Kidney (tissue), 14 donors: ENCODE results near the gene PACSIN3. TPM values are rescaled to one million over a fixed set of nuclear protein-coding genes. Genes with fewer than 3 reads are reported as not detected.

Experiments used
- DNase-seq, 5 donors: peaks; one replicate each; pipeline ENCODE4 v3.0.0-alpha.2; 2013 to 2020
- FAIRE-seq: peaks from 2 replicates; lab custom pipeline; 2012; peaks lifted over from hg19 to GRCh38; lab: Jason Lieb, UNC
- H3K27ac ChIP-seq, 2 donors: one replicate each; pipeline ENCODE4 v1.7.0; 2013; ENCODE audit warnings: low read depth in 2 of 2, low read length in 2 of 2, inconsistent platforms in 1 of 2
- H3K27me3 ChIP-seq: one replicate; pipeline ENCODE4 v1.7.1; 2013; ENCODE audit warnings: low read length, inconsistent platforms; ENCODE audit not compliant: control insufficient read depth, insufficient read depth
- H3K36me3 ChIP-seq, 3 donors: one replicate each; pipeline versions ENCODE4 v1.7.0 to v1.7.1; 2013; ENCODE audit warnings: low read length in 3 of 3, control low read depth in 1 of 3, inconsistent platforms in 1 of 3; ENCODE audit not compliant: insufficient read depth in 3 of 3, control insufficient read depth in 2 of 3
- H3K4me1 ChIP-seq, 3 donors: one replicate each; pipeline versions ENCODE4 v1.7.0 to v1.7.1; 2013; ENCODE audit warnings: low read length in 3 of 3, inconsistent platforms in 1 of 3, low read depth in 1 of 3; ENCODE audit not compliant: control insufficient read depth in 2 of 3, insufficient read depth in 2 of 3
- H3K4me3 ChIP-seq, 3 donors: one replicate each; pipeline versions ENCODE4 v1.7.0 to v1.8.1; 2013; ENCODE audit warnings: low read length in 3 of 3, control low read depth in 1 of 3, inconsistent platforms in 1 of 3
- H3K9ac ChIP-seq, 3 donors: one replicate each; pipeline versions ENCODE4 v1.7.0 to v1.7.1; 2013; ENCODE audit warnings: low read length in 3 of 3, control low read depth in 1 of 3, inconsistent platforms in 1 of 3
- H3K9me3 ChIP-seq, 3 donors: one replicate each; pipeline versions ENCODE4 v1.7.0 to v1.7.1; 2013; ENCODE audit warnings: low read length in 3 of 3, control low read depth in 1 of 3, inconsistent platforms in 1 of 3; ENCODE audit not compliant: control insufficient read depth in 2 of 3, insufficient read depth in 1 of 3
- intact Hi-C: fragments of 100-400 bp; cut with DNase I; formaldehyde crosslinking; loops from one replicate; pipeline ENCODE4 v1.11.1; 2022
- polyA plus RNA-seq: library from polyadenylated mRNA; stranded (reverse); fragments of 350-450 nt; fragmentation: Illumina TruSeq; extraction: RNeasy Lipid Tissue Mini Kit (QIAGEN cat#74804); gene quantifications from one replicate; pipeline ENCODE4 v1.2.3, GENCODE V29; 2014; ENCODE audit warnings: low read depth, low replicate concordance; ENCODE audit not compliant: insufficient read depth
- total RNA-seq: library from RNA; stranded (reverse); fragmentation: NEBNext Ultra II Directional; extraction: Animal tissue kit (Norgen Biotek cat#: 25700); gene quantifications from one replicate; pipeline ENCODE4 v1.2.1, GENCODE V29; 2021
- TF ChIP-seq, protein P1 (sequence below): IDR thresholded peaks from 3 replicates; pipeline ENCODE4 v1.5.1; 2012; ENCODE audit warnings: mild to moderate bottlenecking, moderate library complexity, borderline replicate concordance; ENCODE audit not compliant: insufficient read depth; ENCODE audit errors: extremely low read depth
- donor health status: control.
- donor health status: control.
- donor health status: control.
- donor health status: control.
- donor health status: control.
- donor health status: DM: yes; HTN: yes; CAD: no.
- donor health status: Normal renal cell carcinoma (clear cell type).

PACSIN3 gene
- total and polyA plus RNA-seq, 2 donors from 2014 or later, result 15.1 to 28.5 TPM

DNA sequence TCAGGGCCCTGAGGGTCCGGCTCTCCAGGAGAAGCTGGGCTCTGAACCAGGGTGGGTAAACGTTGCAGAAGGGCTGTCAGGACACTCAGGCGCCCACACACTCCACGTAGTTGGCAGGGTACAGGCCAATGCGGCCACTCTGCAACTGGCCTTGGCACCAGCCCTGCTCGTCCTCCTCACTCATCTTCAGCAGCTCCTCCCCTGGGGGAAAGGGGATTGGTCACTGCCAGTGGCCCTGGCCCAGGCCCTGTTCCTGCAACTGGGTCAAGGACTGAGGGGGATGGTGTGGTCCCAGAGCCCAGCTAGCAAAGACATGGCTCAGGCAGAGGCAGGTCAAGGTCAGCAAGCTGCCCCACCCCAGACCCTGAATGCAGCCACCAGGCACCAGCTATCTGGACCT is 8.4 kb downstream of the PACSIN3 start:
- Histone ChIP-seq H3K9ac (peak overlapping the region in 2 of 3 donors; percentile 55 to 90), H3K27me3 (no peaks in the 10 kb centered on the region), H3K36me3 (peaks cover 2 to 21% (median 14%) of the 10 kb centered on the region in 3 donors), H3K4me3 (peak overlapping the region in 1 of 3 donors; percentile 92), H3K27ac (peak overlapping the region; percentile 98 to 99), H3K9me3 (no peaks in the 10 kb centered on the region), H3K4me1 (peaks cover 4 to 22% (median 16%) of the 10 kb centered on the region in 3 donors)
- FAIRE-seq, result no peak
- TF ChIP-seq, protein P1, sequence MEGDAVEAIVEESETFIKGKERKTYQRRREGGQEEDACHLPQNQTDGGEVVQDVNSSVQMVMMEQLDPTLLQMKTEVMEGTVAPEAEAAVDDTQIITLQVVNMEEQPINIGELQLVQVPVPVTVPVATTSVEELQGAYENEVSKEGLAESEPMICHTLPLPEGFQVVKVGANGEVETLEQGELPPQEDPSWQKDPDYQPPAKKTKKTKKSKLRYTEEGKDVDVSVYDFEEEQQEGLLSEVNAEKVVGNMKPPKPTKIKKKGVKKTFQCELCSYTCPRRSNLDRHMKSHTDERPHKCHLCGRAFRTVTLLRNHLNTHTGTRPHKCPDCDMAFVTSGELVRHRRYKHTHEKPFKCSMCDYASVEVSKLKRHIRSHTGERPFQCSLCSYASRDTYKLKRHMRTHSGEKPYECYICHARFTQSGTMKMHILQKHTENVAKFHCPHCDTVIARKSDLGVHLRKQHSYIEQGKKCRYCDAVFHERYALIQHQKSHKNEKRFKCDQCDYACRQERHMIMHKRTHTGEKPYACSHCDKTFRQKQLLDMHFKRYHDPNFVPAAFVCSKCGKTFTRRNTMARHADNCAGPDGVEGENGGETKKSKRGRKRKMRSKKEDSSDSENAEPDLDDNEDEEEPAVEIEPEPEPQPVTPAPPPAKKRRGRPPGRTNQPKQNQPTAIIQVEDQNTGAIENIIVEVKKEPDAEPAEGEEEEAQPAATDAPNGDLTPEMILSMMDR, result no peak
- intact Hi-C loops, result no loop called here
- DNase-seq, result peak in 2 of 5 donors; percentile 73 to 79

DNA sequence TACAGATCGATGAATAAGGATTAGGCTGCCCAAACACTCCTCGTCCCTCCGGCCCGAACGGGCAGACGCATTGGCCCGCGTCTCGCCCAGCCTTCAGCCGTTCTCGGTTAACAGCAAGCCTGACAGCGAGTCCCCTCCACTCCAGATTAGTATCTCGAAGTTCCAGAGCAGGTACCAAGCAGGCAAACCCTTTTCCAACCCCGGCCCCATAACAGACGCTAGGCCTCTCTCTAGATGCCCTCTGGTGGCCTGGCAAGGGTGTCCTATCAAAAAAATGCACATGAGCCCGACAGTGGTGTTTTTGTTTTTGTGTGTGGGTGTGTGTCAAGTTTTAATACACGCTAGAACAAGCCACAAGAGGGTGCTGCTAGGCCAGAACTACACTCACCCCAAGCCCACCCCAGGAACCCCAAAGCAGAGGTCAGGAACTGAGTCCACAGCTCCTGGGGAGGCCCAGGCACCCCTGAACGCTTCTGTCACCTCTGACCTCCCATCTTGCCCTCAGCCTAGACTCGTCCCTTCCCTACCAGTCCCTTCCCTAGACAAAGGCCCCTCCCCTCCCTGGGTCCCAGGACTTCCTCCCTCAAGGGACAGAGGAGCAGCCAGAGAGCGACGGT is 8.9 kb downstream of the PACSIN3 start:
- TF ChIP-seq, protein P1, result peak; percentile 55
- Histone ChIP-seq H3K9me3 (no peaks in the 10 kb centered on the region), H3K27ac (peak overlapping the region; percentile 98 to 99), H3K9ac (peak overlapping the region; percentile 40 to 90 (median 67)), H3K27me3 (no peaks in the 10 kb centered on the region), H3K4me1 (peaks cover 4 to 23% (median 16%) of the 10 kb centered on the region in 3 donors), H3K4me3 (peak overlapping the region; percentile 45 to 92 (median 85)), H3K36me3 (peaks cover 2 to 26% (median 19%) of the 10 kb centered on the region in 3 donors)
- intact Hi-C loops, result no loop called here
- FAIRE-seq, result no peak
- peak in 4 of 5 donors; percentile 82 to 93 (median 92) for DNase-seq

DNA sequence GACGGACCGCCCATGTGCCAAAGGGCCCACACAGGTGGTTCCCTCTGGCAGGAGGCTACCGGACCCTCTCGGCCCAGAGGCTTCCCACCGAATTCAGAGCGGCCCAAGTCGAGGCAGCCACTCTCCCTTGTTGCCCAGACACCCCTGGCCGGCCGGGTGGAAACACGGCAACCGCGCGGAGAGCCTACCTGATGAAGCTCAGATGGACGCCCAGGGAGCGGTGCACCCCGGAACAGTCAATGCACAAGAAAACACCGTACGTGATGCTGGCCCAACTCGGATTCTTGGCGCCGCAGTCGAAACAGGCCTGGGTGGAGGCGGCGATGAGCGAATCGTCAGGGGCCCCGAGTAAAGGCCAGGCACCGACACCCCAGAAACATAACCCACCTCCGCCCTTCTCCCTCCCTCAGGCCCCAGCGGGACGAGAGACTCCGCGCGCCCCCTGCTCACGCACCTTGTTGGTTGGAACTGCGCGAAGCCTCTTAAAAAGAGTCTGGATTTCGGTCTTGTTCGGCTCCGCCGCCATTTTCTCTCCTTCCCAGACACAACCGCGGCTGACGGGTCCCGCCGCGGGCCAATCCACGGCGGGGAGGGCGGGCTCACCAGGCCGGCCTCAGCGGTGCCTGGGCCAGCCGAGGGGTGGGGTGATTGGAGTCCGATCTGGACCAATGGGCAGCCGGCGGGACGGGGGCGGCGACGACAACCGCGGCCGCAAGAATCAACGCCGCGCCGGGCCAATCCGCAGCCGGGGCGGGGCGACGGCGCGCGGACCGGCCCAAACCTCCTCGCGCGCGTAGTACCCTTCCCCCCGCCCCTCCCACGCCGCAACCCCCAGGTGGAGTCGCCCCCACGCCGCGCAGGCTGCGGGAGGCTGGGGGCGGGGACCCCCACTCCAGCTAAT is 9.7 kb downstream of the PACSIN3 start, which contains the start of gene ARFGAP2:
TSS of gene ARFGAP2 (minus strand) at position 552 of the 901 bp plus-strand sequence. CDS start at position 526, 26 bp downstream.
- Histone ChIP-seq H3K9me3 (no peaks in the 10 kb centered on the region), H3K36me3 (peaks cover 2 to 33% (median 24%) of the 10 kb centered on the region in 3 donors), H3K27me3 (no peaks in the 10 kb centered on the region), H3K4me1 (peaks cover 4 to 23% (median 16%) of the 10 kb centered on the region in 3 donors), H3K9ac (peak within 1 kb of the TSS; percentile 74 to 100 (median 98)), H3K27ac (peak within 1 kb of the TSS; percentile 98 to 99), H3K4me3 (peak within 1 kb of the TSS; percentile 86 to 99 (median 92))
- intact Hi-C loops, result no loop called here
- FAIRE-seq (no peak), DNase-seq (peak; percentile 97 to 99 (median 98))
- TF ChIP-seq, protein P1, result peak; percentile 13
